HepG2 (cell line): ENCODE results near the gene TMEM108. TPM values are rescaled to one million over a fixed set of nuclear protein-coding genes. Genes with fewer than 3 reads are reported as not detected.

ENCODE experiments used
- ATAC-seq: fragments of 200-7000 bp; cut with Tn5 transposase; 3 replicates; pipeline ENCODE4 v1.9.1; 2020; ENCODE audit warnings: mild to moderate bottlenecking, moderate library complexity
- BruUV-seq: library from RNA; stranded (reverse); fragments of 400-500 nt; replicated peaks from 2 replicates; lab custom pipeline; 2021; lab: Mats Ljungman, UMichigan
- CTCF ChIA-PET: fragments of 300-600 bp; formaldehyde crosslinking; extraction: SDS; loops from one replicate; lab custom pipeline; 2021; ENCODE audit warnings: low total read pairs, inconsistent platforms, low intra/inter-chr PET ratio; lab: Yijun Ruan, JAX
- POLR2A ChIA-PET: fragments of 350-600 bp; sonication (Branson Sonifier 250); formaldehyde crosslinking; loops from one replicate; lab custom pipeline; 2020; ENCODE audit warnings: antibody characterized with exemption, inconsistent platforms; lab: Yijun Ruan, JAX
- DNase-seq: peaks from one replicate; pipeline ENCODE4 v3.0.0-alpha.2; 2015; ENCODE audit warnings: low spot score
- FAIRE-seq: peaks from 3 replicates; lab custom pipeline; 2011; peaks lifted over from hg19 to GRCh38; lab: Jason Lieb, UNC
- H2AFZ ChIP-seq: one replicate; pipeline ENCODE4 v1.6.1; 2011; ENCODE audit warnings: low read length, inconsistent platforms
- H3K27ac ChIP-seq: fragments of 300-600 bp; 3 replicates; pipeline ENCODE4 v1.8.0; 2011; ENCODE audit warnings: mixed run types, mild to moderate bottlenecking, mixed read lengths, low read length, inconsistent platforms; ENCODE audit not compliant: insufficient read depth; ENCODE audit errors: extremely low read length
- H3K27me3 ChIP-seq, 2 experiments: fragments of 200-600 bp in 1 of 2; 2 replicates in 1 of 2; 3 replicates in 1 of 2; pipeline versions ENCODE4 v1.6.0 to v1.8.0; 2011; ENCODE audit warnings: low read length in 2 of 2, mild to moderate bottlenecking in 2 of 2, moderate library complexity in 2 of 2, inconsistent platforms in 1 of 2; ENCODE audit not compliant: insufficient read depth in 2 of 2, control insufficient read depth in 1 of 2
- H3K36me3 ChIP-seq, 2 experiments: fragments of 200-600 bp in 1 of 2; replicated peaks in 1 of 2; 2 replicates in 1 of 2; 3 replicates in 1 of 2; pipeline versions ENCODE4 v1.5.1 to v1.8.0; 2011; ENCODE audit warnings: low read length in 2 of 2, inconsistent platforms in 1 of 2; ENCODE audit not compliant: insufficient read depth in 2 of 2, control insufficient read depth in 1 of 2
- H3K4me1 ChIP-seq: 2 replicates; pipeline ENCODE4 v1.5.1; 2012; ENCODE audit warnings: low read length, inconsistent platforms; ENCODE audit not compliant: insufficient read depth
- H3K4me2 ChIP-seq: 2 replicates; pipeline ENCODE4 v1.6.0; 2011; ENCODE audit warnings: low read depth, low read length, inconsistent platforms
- H3K4me3 ChIP-seq, 3 experiments: fragments of 200-600 bp in 1 of 3; sonication (generic), shearing (Covaris generic) in 1 of 3; replicated peaks in 1 of 3; 2 replicates each; pipeline ENCODE4 v1.5.1; 2011 to 2016; ENCODE audit warnings: low read length in 3 of 3, inconsistent platforms in 2 of 3, low read depth in 2 of 3, mild to moderate bottlenecking in 2 of 3, control low read depth in 1 of 3, mixed read lengths in 1 of 3; ENCODE audit not compliant: insufficient read depth in 1 of 3
- H3K79me2 ChIP-seq: one replicate; pipeline ENCODE4 v1.6.1; 2011; ENCODE audit warnings: low read length, inconsistent platforms; ENCODE audit not compliant: insufficient read depth
- H3K9ac ChIP-seq: 2 replicates; pipeline ENCODE4 v1.6.0; 2011; ENCODE audit warnings: mild to moderate bottlenecking, low read depth, low read length, inconsistent platforms; ENCODE audit not compliant: insufficient read depth
- H3K9me3 ChIP-seq: 2 replicates; pipeline ENCODE4 v1.5.1; 2012; ENCODE audit warnings: mild to moderate bottlenecking, low read length
- H4K20me1 ChIP-seq: 2 replicates; pipeline ENCODE4 v1.6.0; 2011; ENCODE audit warnings: inconsistent platforms, mild to moderate bottlenecking, low read length, moderate library complexity; ENCODE audit not compliant: insufficient read depth
- HNRNPL ChIP-seq: fragments of 200-400 bp; formaldehyde crosslinking; IDR thresholded peaks from 2 replicates; pipeline ENCODE4 v1.6.1; 2017; ENCODE audit warnings: mild to moderate bottlenecking, low read depth, low read length
- RARG ChIP-seq: sonication (generic); formaldehyde crosslinking; IDR thresholded peaks from 2 replicates; pipeline ENCODE4 v1.4.0; 2020; ENCODE audit warnings: low read depth, mild to moderate bottlenecking, missing genetic modification reagents
- SRY ChIP-seq: sonication (generic); formaldehyde crosslinking; IDR thresholded peaks from 2 replicates; pipeline ENCODE4 v1.8.0; 2022; ENCODE audit warnings: mild to moderate bottlenecking, missing genetic modification reagents
- ZNF543 ChIP-seq: sonication (generic); formaldehyde crosslinking; IDR thresholded peaks from 2 replicates; pipeline ENCODE4 v1.4.0; 2020; ENCODE audit warnings: mild to moderate bottlenecking, missing genetic modification reagents
- ZNF550 ChIP-seq: sonication (generic); formaldehyde crosslinking; IDR thresholded peaks from 2 replicates; pipeline ENCODE4 v1.4.0; 2020; ENCODE audit warnings: mild to moderate bottlenecking, missing genetic modification reagents, borderline replicate concordance
- WGBS: methylation state at CpG from one replicate; pipeline ENCODE4 v1.1.6; 2017; ENCODE audit warnings: low lambda C conversion rate; 5-methylcytosine and 5-hydroxymethylcytosine counted together
- in situ Hi-C: cut with HindIII; loops from 2 replicates; pipeline ENCODE4 v1.10.0; 2017; ENCODE audit warnings: low pct_unique_long_range_greater_than_20kb; ENCODE audit not compliant: extremely low pct_ligation_motif_present
- intact Hi-C: fragments of 100-400 bp; cut with micrococcal nuclease; formaldehyde crosslinking; loops from one replicate; pipeline ENCODE4 v1.10.0; 2022; ENCODE audit not compliant: unreplicated experiment
- polyA plus RNA-seq, 8 experiments: library from polyadenylated mRNA; depleted of rRNA in 3 of 8; stranded (reverse) in 7 of 8; unstranded in 1 of 8; fragments of >200 nt; fragmentation: Illumina TruSeq in 4 of 8; extraction: Trizol in 4 of 8; gene quantifications; 2 replicates each; pipeline versions ENCODE4 v1.2.1 to v1.2.3, GENCODE V29; 2011 to 2016; ENCODE audit warnings: low read depth in 4 of 8, missing spikeins in 1 of 8, mixed read lengths in 1 of 8; ENCODE audit not compliant: insufficient read depth in 1 of 8
- total RNA-seq, 5 experiments: library from RNA; depleted of rRNA; stranded (reverse); fragments of >200 nt; fragmentation: Illumina TruSeq; extraction: Trizol; gene quantifications; 2 replicates each; pipeline ENCODE4 v1.2.3, GENCODE V29; 2016; ENCODE audit warnings: low read depth in 1 of 5
- TF ChIP-seq, protein P1 (sequence below): sonication (generic); formaldehyde crosslinking; IDR thresholded peaks from one replicate; pipeline ENCODE4 v1.5.1; 2020; ENCODE audit warnings: mild to moderate bottlenecking, missing genetic modification reagents; ENCODE audit errors: not compliant biosample characterization
- TF ChIP-seq, protein P2 (sequence below): sonication (generic); formaldehyde crosslinking; IDR thresholded peaks from 2 replicates; pipeline ENCODE4 v1.5.0; 2020; ENCODE audit warnings: missing genetic modification reagents
- TF ChIP-seq, protein P3 (sequence below): sonication (generic); formaldehyde crosslinking; conservative IDR thresholded peaks from 2 replicates; pipeline ENCODE4 v1.4.0; 2020; ENCODE audit warnings: missing genetic modification reagents
- TF ChIP-seq, protein P4 (sequence below): sonication (generic); formaldehyde crosslinking; IDR thresholded peaks from 2 replicates; pipeline ENCODE4 v1.4.0; 2020; ENCODE audit warnings: missing genetic modification reagents, borderline replicate concordance

Gene TMEM108
- total and polyA plus RNA-seq, 2 of the 13 experiments (the other 11 are each of a cell fraction or from before 2014, with no cell fraction given): not detected

DNA sequence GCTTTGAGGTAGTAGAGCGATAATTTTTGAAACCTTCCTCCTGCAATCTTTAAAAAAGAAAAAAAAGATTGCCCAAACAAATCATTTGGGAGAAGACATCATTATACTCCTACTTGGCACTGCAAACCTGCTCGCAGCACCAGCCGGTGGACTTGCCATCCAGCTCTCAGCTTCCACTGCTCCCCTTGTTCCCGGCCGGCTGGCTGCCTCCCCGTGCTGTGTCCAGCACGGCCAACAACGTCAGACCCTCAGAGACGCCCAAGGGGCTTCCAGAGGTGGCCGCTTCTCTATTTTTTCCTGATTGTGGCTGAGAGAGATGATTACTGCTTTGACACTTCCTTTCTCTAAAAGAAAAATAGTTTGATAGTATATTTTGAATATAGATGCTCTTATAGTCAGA lies 358.7 kb downstream of the TMEM108 start (continued):
- TF ChIP-seq, protein P1, sequence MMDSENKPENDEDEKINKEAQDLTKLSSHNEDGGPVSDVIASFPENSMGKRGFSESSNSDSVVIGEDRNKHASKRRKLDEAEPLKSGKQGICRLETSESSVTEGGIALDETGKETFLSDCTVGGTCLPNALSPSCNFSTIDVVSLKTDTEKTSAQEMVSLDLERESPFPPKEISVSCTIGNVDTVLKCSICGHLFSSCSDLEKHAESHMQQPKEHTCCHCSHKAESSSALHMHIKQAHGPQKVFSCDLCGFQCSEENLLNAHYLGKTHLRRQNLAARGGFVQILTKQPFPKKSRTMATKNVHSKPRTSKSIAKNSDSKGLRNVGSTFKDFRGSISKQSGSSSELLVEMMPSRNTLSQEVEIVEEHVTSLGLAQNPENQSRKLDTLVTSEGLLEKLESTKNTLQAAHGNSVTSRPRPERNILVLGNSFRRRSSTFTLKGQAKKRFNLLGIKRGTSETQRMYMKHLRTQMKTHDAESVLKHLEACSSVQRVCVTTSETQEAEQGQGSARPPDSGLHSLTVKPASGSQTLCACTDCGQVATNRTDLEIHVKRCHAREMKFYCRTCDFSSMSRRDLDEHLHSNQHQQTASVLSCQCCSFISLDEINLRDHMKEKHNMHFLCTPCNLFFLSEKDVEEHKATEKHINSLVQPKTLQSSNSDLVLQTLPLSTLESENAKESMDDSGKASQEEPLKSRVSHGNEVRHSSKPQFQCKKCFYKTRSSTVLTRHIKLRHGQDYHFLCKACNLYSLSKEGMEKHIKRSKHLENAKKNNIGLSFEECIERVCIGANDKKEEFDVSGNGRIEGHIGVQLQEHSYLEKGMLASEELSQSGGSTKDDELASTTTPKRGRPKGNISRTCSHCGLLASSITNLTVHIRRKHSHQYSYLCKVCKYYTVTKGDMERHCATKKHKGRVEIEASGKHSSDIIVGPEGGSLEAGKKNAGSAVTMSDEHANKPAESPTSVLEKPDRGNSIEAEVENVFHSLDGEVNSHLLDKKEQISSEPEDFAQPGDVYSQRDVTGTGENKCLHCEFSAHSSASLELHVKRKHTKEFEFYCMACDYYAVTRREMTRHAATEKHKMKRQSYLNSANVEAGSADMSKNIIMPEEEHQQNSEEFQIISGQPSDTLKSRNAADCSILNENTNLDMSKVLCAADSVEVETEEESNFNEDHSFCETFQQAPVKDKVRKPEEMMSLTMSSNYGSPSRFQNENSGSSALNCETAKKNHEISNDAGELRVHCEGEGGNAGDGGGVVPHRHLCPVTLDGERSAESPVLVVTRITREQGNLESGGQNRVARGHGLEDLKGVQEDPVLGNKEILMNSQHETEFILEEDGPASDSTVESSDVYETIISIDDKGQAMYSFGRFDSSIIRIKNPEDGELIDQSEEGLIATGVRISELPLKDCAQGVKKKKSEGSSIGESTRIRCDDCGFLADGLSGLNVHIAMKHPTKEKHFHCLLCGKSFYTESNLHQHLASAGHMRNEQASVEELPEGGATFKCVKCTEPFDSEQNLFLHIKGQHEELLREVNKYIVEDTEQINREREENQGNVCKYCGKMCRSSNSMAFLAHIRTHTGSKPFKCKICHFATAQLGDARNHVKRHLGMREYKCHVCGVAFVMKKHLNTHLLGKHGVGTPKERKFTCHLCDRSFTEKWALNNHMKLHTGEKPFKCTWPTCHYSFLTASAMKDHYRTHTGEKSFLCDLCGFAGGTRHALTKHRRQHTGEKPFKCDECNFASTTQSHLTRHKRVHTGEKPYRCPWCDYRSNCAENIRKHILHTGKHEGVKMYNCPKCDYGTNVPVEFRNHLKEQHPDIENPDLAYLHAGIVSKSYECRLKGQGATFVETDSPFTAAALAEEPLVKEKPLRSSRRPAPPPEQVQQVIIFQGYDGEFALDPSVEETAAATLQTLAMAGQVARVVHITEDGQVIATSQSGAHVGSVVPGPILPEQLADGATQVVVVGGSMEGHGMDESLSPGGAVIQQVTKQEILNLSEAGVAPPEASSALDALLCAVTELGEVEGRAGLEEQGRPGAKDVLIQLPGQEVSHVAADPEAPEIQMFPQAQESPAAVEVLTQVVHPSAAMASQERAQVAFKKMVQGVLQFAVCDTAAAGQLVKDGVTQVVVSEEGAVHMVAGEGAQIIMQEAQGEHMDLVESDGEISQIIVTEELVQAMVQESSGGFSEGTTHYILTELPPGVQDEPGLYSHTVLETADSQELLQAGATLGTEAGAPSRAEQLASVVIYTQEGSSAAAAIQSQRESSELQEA (CRISPR knock-in tag): no peak
- TF ChIP-seq, protein P2, sequence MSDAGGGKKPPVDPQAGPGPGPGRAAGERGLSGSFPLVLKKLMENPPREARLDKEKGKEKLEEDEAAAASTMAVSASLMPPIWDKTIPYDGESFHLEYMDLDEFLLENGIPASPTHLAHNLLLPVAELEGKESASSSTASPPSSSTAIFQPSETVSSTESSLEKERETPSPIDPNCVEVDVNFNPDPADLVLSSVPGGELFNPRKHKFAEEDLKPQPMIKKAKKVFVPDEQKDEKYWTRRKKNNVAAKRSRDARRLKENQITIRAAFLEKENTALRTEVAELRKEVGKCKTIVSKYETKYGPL (CRISPR knock-in tag): no peak

DNA sequence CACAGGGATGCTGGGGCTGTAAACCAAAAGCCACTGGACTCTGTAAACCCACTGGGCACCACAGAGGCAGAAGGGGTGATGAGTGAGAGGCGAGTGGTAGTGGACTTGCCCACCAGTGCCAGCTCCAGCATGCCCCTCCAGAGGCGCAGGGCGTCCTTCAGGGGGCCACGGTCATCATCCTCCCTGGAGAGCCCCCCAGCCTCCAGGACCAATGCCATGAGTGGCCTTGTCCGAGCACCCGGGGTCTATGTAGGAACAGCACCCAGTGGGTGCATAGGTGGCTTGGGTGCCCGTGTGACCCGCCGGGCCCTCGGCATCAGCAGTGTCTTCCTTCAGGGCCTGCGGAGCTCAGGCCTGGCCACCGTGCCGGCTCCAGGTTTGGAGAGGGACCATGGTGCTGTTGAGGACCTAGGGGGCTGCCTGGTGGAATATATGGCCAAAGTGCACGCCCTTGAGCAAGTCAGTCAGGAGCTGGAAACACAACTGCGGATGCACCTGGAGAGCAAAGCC lies 361.9 kb downstream of the TMEM108 start, which contains the start of gene BFSP2:
BFSP2 (plus strand) TSS at position 51 of the 510 bp plus-strand sequence; CDS start at position 79, 28 bp downstream.
- DNase-seq: no peak
- intact Hi-C loops: no loop called here
- H3K27me3 ChIP-seq: peaks cover 0 to 4% of the 10 kb centered on the region in 2 experiments; a peak in 2 of 5 replicates
- no peaks in the 10 kb centered on the region for H3K79me2 ChIP-seq
- no peaks in the 10 kb centered on the region for H3K4me1 ChIP-seq
- TF ChIP-seq RARG (no peak), ZNF543 (no peak), HNRNPL (no peak), ZNF550 (CRISPR knock-in tag) (no peak), SRY (CRISPR knock-in tag) (no peak)
- TF ChIP-seq, protein P3, sequence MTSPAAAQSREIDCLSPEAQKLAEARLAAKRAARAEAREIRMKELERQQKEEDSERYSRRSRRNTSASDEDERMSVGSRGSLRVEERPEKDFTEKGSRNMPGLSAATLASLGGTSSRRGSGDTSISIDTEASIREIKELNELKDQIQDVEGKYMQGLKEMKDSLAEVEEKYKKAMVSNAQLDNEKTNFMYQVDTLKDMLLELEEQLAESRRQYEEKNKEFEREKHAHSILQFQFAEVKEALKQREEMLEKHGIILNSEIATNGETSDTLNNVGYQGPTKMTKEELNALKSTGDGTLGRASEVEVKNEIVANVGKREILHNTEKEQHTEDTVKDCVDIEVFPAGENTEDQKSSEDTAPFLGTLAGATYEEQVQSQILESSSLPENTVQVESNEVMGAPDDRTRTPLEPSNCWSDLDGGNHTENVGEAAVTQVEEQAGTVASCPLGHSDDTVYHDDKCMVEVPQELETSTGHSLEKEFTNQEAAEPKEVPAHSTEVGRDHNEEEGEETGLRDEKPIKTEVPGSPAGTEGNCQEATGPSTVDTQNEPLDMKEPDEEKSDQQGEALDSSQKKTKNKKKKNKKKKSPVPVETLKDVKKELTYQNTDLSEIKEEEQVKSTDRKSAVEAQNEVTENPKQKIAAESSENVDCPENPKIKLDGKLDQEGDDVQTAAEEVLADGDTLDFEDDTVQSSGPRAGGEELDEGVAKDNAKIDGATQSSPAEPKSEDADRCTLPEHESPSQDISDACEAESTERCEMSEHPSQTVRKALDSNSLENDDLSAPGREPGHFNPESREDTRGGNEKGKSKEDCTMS: no peak
- TF ChIP-seq, protein P4, sequence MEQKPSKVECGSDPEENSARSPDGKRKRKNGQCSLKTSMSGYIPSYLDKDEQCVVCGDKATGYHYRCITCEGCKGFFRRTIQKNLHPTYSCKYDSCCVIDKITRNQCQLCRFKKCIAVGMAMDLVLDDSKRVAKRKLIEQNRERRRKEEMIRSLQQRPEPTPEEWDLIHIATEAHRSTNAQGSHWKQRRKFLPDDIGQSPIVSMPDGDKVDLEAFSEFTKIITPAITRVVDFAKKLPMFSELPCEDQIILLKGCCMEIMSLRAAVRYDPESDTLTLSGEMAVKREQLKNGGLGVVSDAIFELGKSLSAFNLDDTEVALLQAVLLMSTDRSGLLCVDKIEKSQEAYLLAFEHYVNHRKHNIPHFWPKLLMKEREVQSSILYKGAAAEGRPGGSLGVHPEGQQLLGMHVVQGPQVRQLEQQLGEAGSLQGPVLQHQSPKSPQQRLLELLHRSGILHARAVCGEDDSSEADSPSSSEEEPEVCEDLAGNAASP (CRISPR knock-in tag): no peak
- H3K36me3 ChIP-seq: no peaks in the 10 kb centered on the region
- POLR2A ChIA-PET: no interaction called here
- H3K9me3 ChIP-seq: no peaks in the 10 kb centered on the region
- in situ Hi-C loops: no loop called here
- H3K9ac ChIP-seq: no peak within 1 kb of the TSS
- BruUV-seq: no TSS peak
- no peak for ATAC-seq
- CTCF ChIA-PET: no interaction called here
- H4K20me1 ChIP-seq: no peaks in the 10 kb centered on the region
- H3K4me3 ChIP-seq: no peak within 1 kb of the TSS
- 0% methylated on average over 4 of the region's 15 CpGs for WGBS
- H3K27ac ChIP-seq: no peak within 1 kb of the TSS
- H3K4me2 ChIP-seq: no peak within 1 kb of the TSS
- FAIRE-seq: no peak
- no peak within 1 kb of the TSS for H2AFZ ChIP-seq
